Keratinocyte (primary cell): Measurements from ENCODE around the gene NR1D2.

Experiments used
- CTCF ChIP-seq, 3 experiments: IDR thresholded peaks in 1 of 3; conservative IDR thresholded peaks in 1 of 3; optimal IDR thresholded peaks in 1 of 3; 2 replicates in 2 of 3; 3 replicates in 1 of 3; pipeline versions ENCODE3 to v1.5.1; 2011; ENCODE audit warnings: low read length in 3 of 3, mild to moderate bottlenecking in 3 of 3, moderate library complexity in 2 of 3, control low read depth in 1 of 3, inconsistent platforms in 1 of 3; ENCODE audit not compliant: insufficient read depth in 2 of 3; ENCODE audit errors: extremely low read depth in 1 of 3
- EZH2 ChIP-seq: IDR thresholded peaks from one replicate; pipeline ENCODE4 v1.6.1; 2012; ENCODE audit warnings: inconsistent platforms, mild to moderate bottlenecking, low read length, moderate library complexity

GRCh38 chr3:23961066-23961465 is 16.0 kb downstream of the NR1D2 start:
- TF ChIP-seq CTCF (optimal IDR thresholded peaks at IDR 0.05 in 1 of 3, IDR thresholded peaks at IDR 0.05 in 1 of 3, conservative IDR thresholded peaks at IDR 0.05 in 1 of 3; ENCODE audit: extremely low read depth in 1 of 3, insufficient read depth in 2 of 3, low read length in 3 of 3) (no peak), EZH2 (no peak)
